ENCODE results near the gene BCL7C.
"Not testable (repeated sequence)": the region's sequence is repeated elsewhere in the genome, so short reads cannot be mapped to it uniquely, and the experiment has no call there.

The BCL7C gene

GRCh38 chr16:30860729-30861128, 33.1 kb downstream of the BCL7C start:
- not testable (repeated sequence) for DNase-seq (ENCODE audit: low read depth)

GRCh38 chr16:30858829-30859423, 35.0 kb downstream of the BCL7C start:
- no peak for DNase-seq (ENCODE audit: low read depth)

- DNase-seq (ENCODE audit: low read depth): no peak
Measured at GRCh38 chr16:30858111-30858495, 35.8 kb downstream of the BCL7C start.

GRCh38 chr16:30853758-30854157, 40.1 kb downstream of the BCL7C start:
- no peak for DNase-seq (ENCODE audit: low read depth)

- no peak for DNase-seq (ENCODE audit: low read depth)
Measured at GRCh38 chr16:30850246-30850645, 43.6 kb downstream of the BCL7C start.

- DNase-seq (ENCODE audit: low read depth): no peak
Measured at GRCh38 chr16:30846649-30847402, 47.1 kb downstream of the BCL7C start.

- peak; percentile 52 for DNase-seq (ENCODE audit: low read depth)
Measured at GRCh38 chr16:30844671-30845449, 49.0 kb downstream of the BCL7C start.

- DNase-seq (ENCODE audit: low read depth): no peak
Measured at GRCh38 chr16:30844346-30844670, 49.6 kb downstream of the BCL7C start.

- DNase-seq (ENCODE audit: low read depth): no peak
Measured at GRCh38 chr16:30843501-30843900, 50.4 kb downstream of the BCL7C start.

- no peak for DNase-seq (ENCODE audit: low read depth)
Measured at GRCh38 chr16:30842971-30843370, 50.9 kb downstream of the BCL7C start.

GRCh38 chr16:30841332-30841731, 52.5 kb downstream of the BCL7C start:
- no peak for DNase-seq (ENCODE audit: low read depth)

GRCh38 chr16:30840611-30841010, 53.3 kb downstream of the BCL7C start:
- DNase-seq (ENCODE audit: low read depth): no peak

- no peak for DNase-seq (ENCODE audit: low read depth)
Measured at GRCh38 chr16:30839523-30840227, 54.2 kb downstream of the BCL7C start.

GRCh38 chr16:30838876-30839471, 54.9 kb downstream of the BCL7C start:
- DNase-seq (ENCODE audit: low read depth): no peak

GRCh38 chr16:30837904-30838303, 56.0 kb downstream of the BCL7C start:
- no peak for DNase-seq (ENCODE audit: low read depth)
